ENCODE measurements around the gene HTR4. TPM values are rescaled to one million over a fixed set of nuclear protein-coding genes. Genes with fewer than 3 reads are reported as not detected.

The HTR4 gene
- polyA plus RNA-seq, 3 donors, result not detected

GRCh38 chr5:148685520-148686134 is 31.3 kb upstream of the HTR4 start:
- Mint-ChIP-seq H3K27me3 (ENCODE audit: low read depth in 3 of 3) (peaks cover 0 to 7% (median 0%) of the 10 kb centered on the region in 3 donors), H3K4me1 (no peaks in the 10 kb centered on the region), H3K27ac (no peak overlapping the region), H3K36me3 (no peaks in the 10 kb centered on the region), H3K9me3 (peaks cover 0 to 15% (median 7%) of the 10 kb centered on the region in 7 donors), H3K4me3 (no peak overlapping the region)
- Histone ChIP-seq H3K27me3 (ENCODE audit: control insufficient read depth in 2 of 2, insufficient read depth in 2 of 2, low read length in 2 of 2) (no peaks in the 10 kb centered on the region), H3K9ac (ENCODE audit: insufficient read depth, low read length, poor library complexity, severe bottlenecking) (no peak overlapping the region), H3K4me3 (replicated peaks in 1 of 3; ENCODE audit: low read depth in 2 of 3, low read length in 3 of 3) (no peak overlapping the region), H3K9me3 (replicated peaks in 1 of 2; ENCODE audit: control insufficient read depth in 1 of 2, insufficient read depth in 1 of 2, low read length in 2 of 2) (no peaks in the 10 kb centered on the region), H3K36me3 (replicated peaks in 1 of 2; ENCODE audit: control insufficient read depth in 1 of 2, insufficient read depth in 2 of 2, low read length in 2 of 2) (no peaks in the 10 kb centered on the region), H3K27ac (ENCODE audit: low read depth in 1 of 2, low read length in 2 of 2) (no peak overlapping the region), H3K79me2 (ENCODE audit: insufficient read depth, low read length) (no peaks in the 10 kb centered on the region), H3K4me1 (ENCODE audit: control insufficient read depth in 1 of 2, insufficient read depth in 2 of 2, low read length in 2 of 2) (no peaks in the 10 kb centered on the region), H4K20me1 (ENCODE audit: insufficient read depth, low read length) (no peaks in the 10 kb centered on the region), H3K4me2 (replicated peaks; ENCODE audit: extremely low read depth, low read length, poor library complexity, severe bottlenecking) (no peak overlapping the region), H2AFZ (ENCODE audit: insufficient read depth, low read depth, low read length, poor library complexity, severe bottlenecking) (no peak overlapping the region)
- DNase-seq, result no peak
- no CpG with 5 or more reads among the region's 3 CpGs for WGBS (ENCODE audit: insufficient coverage)
- intact Hi-C loops (cut with micrococcal nuclease), result no loop called here
- TF ChIP-seq, protein P1, sequence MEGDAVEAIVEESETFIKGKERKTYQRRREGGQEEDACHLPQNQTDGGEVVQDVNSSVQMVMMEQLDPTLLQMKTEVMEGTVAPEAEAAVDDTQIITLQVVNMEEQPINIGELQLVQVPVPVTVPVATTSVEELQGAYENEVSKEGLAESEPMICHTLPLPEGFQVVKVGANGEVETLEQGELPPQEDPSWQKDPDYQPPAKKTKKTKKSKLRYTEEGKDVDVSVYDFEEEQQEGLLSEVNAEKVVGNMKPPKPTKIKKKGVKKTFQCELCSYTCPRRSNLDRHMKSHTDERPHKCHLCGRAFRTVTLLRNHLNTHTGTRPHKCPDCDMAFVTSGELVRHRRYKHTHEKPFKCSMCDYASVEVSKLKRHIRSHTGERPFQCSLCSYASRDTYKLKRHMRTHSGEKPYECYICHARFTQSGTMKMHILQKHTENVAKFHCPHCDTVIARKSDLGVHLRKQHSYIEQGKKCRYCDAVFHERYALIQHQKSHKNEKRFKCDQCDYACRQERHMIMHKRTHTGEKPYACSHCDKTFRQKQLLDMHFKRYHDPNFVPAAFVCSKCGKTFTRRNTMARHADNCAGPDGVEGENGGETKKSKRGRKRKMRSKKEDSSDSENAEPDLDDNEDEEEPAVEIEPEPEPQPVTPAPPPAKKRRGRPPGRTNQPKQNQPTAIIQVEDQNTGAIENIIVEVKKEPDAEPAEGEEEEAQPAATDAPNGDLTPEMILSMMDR (IDR thresholded peaks at IDR 0.05), result no peak

GRCh38 chr5:148684528-148684927 is 30.2 kb upstream of the HTR4 start:
- no peak for DNase-seq
- TF ChIP-seq, protein P1 (IDR thresholded peaks at IDR 0.05), result no peak
- H3K27ac ChIP-seq (ENCODE audit: low read depth in 1 of 2, low read length in 2 of 2), result no peak overlapping the region
- no peaks in the 10 kb centered on the region for H3K79me2 ChIP-seq (ENCODE audit: insufficient read depth, low read length)
- no peak overlapping the region for H3K4me2 ChIP-seq (replicated peaks; ENCODE audit: extremely low read depth, low read length, poor library complexity, severe bottlenecking)
- H3K9ac ChIP-seq (ENCODE audit: insufficient read depth, low read length, poor library complexity, severe bottlenecking), result no peak overlapping the region
- H3K27me3 Mint-ChIP-seq (ENCODE audit: low read depth in 3 of 3), result peaks cover 0 to 7% (median 0%) of the 10 kb centered on the region in 3 donors
- H3K9me3 ChIP-seq (replicated peaks in 1 of 2; ENCODE audit: control insufficient read depth in 1 of 2, insufficient read depth in 1 of 2, low read length in 2 of 2), result no peaks in the 10 kb centered on the region
- H3K27me3 ChIP-seq (ENCODE audit: control insufficient read depth in 2 of 2, insufficient read depth in 2 of 2, low read length in 2 of 2), result peaks cover 0 to 2% of the 10 kb centered on the region in 2 donors
- no peak overlapping the region for H3K4me3 ChIP-seq (replicated peaks in 1 of 3; ENCODE audit: low read depth in 2 of 3, low read length in 3 of 3)
- no peaks in the 10 kb centered on the region for H3K36me3 Mint-ChIP-seq
- H3K27ac Mint-ChIP-seq, result no peak overlapping the region
- peaks cover 0 to 10% (median 4%) of the 10 kb centered on the region in 7 donors for H3K9me3 Mint-ChIP-seq
- intact Hi-C loops (cut with micrococcal nuclease), result no loop called here
- no peaks in the 10 kb centered on the region for H3K36me3 ChIP-seq (replicated peaks in 1 of 2; ENCODE audit: control insufficient read depth in 1 of 2, insufficient read depth in 2 of 2, low read length in 2 of 2)
- no CpG with 5 or more reads among the region's 2 CpGs for WGBS (ENCODE audit: insufficient coverage)
- no peak overlapping the region for H3K4me3 Mint-ChIP-seq
- no peak overlapping the region for H2AFZ ChIP-seq (ENCODE audit: insufficient read depth, low read depth, low read length, poor library complexity, severe bottlenecking)
- H3K4me1 Mint-ChIP-seq, result no peaks in the 10 kb centered on the region
- no peaks in the 10 kb centered on the region for H3K4me1 ChIP-seq (ENCODE audit: control insufficient read depth in 1 of 2, insufficient read depth in 2 of 2, low read length in 2 of 2)
- no peaks in the 10 kb centered on the region for H4K20me1 ChIP-seq (ENCODE audit: insufficient read depth, low read length)
